ENCODE results near the gene CLEC20A.

CLEC20A gene

DNA sequence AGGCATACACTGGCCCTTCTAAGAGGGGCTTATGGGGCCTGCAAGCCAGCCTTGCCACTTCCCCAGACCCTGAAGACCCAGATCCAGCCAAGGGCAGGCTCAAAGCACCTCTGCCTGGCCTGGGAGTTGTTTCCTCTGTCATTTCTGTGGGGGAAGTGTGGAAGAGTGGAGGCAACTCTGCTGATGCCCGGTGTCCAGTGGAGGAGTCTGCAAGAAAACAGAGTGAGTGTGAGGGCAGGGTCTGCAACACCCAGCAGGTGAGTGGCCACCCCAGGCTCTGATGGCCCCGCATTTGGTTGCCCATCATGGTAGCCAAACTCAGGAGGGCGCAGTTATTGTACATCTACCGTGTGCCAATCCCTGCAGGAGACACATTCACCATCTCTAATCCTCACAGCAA lies 8.4 kb downstream of the CLEC20A start:
- TF ChIP-seq, protein P1, sequence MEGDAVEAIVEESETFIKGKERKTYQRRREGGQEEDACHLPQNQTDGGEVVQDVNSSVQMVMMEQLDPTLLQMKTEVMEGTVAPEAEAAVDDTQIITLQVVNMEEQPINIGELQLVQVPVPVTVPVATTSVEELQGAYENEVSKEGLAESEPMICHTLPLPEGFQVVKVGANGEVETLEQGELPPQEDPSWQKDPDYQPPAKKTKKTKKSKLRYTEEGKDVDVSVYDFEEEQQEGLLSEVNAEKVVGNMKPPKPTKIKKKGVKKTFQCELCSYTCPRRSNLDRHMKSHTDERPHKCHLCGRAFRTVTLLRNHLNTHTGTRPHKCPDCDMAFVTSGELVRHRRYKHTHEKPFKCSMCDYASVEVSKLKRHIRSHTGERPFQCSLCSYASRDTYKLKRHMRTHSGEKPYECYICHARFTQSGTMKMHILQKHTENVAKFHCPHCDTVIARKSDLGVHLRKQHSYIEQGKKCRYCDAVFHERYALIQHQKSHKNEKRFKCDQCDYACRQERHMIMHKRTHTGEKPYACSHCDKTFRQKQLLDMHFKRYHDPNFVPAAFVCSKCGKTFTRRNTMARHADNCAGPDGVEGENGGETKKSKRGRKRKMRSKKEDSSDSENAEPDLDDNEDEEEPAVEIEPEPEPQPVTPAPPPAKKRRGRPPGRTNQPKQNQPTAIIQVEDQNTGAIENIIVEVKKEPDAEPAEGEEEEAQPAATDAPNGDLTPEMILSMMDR (IDR thresholded peaks at IDR 0.05; ENCODE audit: borderline replicate concordance, insufficient read depth, low read depth, low read length) = no peak
- H3K4me3 ChIP-seq (ENCODE audit: low read depth, low read length) = no peak overlapping the region

DNA sequence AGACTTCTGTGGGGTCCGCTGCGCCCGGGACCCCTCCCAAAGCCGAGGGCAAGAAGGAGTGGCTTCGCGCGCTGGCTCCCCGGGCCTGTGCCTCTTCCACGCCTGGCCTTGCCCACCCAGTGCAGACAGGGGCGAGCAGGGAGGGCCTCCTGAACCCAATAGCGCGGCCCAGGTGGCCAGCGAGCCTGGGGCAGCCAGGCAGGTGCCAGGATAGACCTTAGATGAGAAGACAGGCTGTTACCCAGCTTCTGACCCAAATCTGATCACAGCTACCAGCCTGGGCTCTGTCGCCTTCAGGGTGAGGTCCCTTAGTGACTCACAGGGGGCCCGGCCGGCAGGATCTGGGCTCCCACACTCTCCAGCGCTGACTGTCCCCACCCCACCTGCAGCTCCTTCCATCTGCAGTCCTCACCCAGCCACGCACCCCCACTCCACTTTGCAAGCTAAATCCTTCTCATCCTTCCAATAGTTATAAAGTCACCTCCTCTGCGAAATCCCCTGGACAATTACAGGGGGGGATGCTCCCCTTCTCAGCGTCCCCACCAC lies 9.6 kb downstream of the CLEC20A start:
- no peak overlapping the region for H3K4me3 ChIP-seq (ENCODE audit: low read depth, low read length)
- TF ChIP-seq, protein P1 (IDR thresholded peaks at IDR 0.05; ENCODE audit: borderline replicate concordance, insufficient read depth, low read depth, low read length) = no peak

DNA sequence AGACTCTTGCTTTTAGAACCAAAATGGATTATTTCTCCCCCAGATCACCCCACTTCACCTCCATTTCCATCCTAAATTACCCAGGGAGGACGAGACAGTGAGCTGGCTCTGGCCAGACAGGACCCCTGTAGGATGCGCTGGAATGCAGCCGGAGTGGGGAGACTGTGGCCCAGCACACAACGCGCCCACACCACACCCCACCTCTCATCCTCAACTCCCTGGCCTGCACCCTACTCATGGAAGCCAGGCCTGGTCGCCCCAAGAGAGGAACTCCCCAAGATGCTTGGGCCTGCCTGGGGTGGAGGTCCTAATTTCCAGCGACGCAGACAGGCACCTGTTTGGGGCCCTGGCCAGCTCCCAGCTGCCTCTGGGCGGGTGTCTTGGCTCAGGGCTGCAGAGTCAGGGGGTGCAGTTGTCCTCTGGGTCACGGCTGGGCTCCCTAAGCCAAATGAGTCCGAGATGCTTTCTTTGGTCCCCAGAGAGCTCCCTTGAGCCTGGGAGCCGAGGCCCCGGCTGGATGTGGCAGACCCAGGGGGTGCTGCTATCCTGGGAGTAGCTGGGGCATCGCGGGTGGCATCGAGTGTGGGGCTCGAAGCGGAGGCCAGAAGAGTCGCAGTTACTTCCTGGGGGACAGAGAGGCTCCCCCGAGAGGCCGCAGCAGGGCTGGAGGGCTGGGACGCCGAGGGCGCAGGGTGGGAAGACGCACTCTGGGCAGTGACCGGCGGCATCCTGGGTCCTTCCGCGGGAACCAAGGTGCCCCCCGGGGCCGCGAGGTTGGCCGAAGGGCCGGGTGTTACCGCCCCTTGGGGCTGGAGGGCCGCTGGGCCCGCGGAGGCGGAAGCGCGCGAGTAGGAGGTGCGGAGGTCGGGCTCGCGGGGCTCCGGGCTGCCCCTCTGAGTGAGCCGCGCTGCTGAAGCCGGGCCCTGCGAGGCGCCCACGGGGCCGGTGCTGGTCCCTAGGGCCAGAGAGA lies 10.4 kb downstream of the CLEC20A start:
- no peak overlapping the region for H3K4me3 ChIP-seq (ENCODE audit: low read depth, low read length)
- TF ChIP-seq, protein P1 (IDR thresholded peaks at IDR 0.05; ENCODE audit: borderline replicate concordance, insufficient read depth, low read depth, low read length) = no peak

- TF ChIP-seq, protein P1 (IDR thresholded peaks at IDR 0.05; ENCODE audit: borderline replicate concordance, insufficient read depth, low read depth, low read length) = no peak
- no peak overlapping the region for H3K4me3 ChIP-seq (ENCODE audit: low read depth, low read length)
Measured at GRCh38 chr1:178485541-178485981, 11.2 kb downstream of the CLEC20A start.

DNA sequence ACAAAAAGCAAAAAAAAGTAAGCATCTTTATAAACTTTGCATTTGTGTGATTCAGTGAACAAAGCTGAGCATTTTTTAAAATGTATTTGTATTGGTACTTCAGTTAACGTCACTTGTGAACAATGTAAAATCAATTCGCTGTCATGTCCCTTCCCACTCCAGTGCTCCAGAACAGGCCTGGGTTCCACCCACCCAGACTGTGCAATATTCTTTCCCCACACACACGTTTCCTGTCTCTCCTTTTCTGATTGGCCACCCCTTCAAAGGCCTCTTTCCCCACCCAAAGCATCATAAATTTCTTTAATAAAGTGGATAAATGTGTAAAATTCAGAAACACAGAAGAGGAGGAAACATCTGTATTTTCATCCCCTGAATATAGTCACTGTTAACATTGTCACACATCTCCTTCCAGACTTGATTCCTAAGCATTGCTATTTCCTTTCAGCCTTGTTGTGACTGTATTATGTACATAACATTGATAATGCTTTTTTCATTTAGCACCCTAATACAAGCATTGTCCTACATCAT lies 12.0 kb downstream of the CLEC20A start:
- H3K4me3 ChIP-seq (ENCODE audit: low read depth, low read length) = no peak overlapping the region
- TF ChIP-seq, protein P1 (IDR thresholded peaks at IDR 0.05; ENCODE audit: borderline replicate concordance, insufficient read depth, low read depth, low read length) = no peak

DNA sequence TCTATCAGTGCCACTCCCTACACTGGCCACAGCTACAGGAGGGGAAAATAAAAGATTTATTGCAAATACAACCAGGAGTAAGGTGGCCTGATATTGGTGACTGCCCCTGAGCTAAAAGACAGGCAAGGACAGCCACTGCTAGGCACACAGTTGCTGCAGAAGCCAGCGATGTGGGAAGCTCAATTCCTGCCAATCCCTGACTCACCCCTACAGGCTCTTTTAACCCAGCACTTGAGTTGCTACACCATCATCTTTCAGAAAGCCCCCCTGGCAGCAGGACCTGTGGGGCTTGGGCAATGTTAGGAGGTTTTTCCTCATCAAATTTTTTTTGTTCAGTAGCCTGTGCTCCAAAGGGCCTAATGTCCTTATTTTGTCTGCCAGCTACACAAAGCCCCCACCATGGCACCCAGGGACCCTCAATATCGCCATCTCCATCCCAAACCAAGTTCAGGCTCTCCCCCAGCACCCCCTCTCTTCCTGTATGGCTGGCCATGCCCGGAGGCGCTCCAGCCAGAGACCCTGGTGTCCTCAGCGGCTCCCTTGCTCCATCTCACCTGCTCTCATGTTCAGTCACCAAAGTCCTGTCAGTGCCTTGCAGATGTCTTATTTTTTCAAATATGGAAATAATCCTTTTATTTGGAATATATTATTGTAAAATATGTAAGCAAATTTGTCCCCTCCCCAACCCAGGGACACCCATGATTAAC lies 13.4 kb downstream of the CLEC20A start:
- no peak overlapping the region for H3K4me3 ChIP-seq (ENCODE audit: low read depth, low read length)
- TF ChIP-seq, protein P1 (IDR thresholded peaks at IDR 0.05; ENCODE audit: borderline replicate concordance, insufficient read depth, low read depth, low read length) = no peak

Data from GM12875 (cell line).